Thoracic aorta (tissue), 2 donors: Measurements from ENCODE around the gene HACL1. TPM values are rescaled to one million over a fixed set of nuclear protein-coding genes. Genes with fewer than 3 reads are reported as not detected.

Experiments
- ATAC-seq: fragments of 150-250 bp; one replicate; pipeline ENCODE4 v1.8.0; 2017; ENCODE audit warnings: low read depth; ENCODE audit not compliant: insufficient number of reproducible peaks, low FRiP score
- DNase-seq: peaks from one replicate; pipeline ENCODE4 v3.0.0-alpha.2; 2020; ENCODE audit warnings: low spot score
- H3K27ac ChIP-seq, 2 donors: fragments of 200-600 bp; sonication (generic); 1 replicate in 1 of 2; 2 replicates in 1 of 2; pipeline ENCODE4 v1.5.1; 2016; ENCODE audit warnings: mild to moderate bottlenecking in 2 of 2, moderate library complexity in 2 of 2
- H3K27me3 ChIP-seq: fragments of 200-600 bp; sonication (generic); replicated peaks from 2 replicates; pipeline ENCODE4 v1.6.0; 2016; ENCODE audit warnings: mild to moderate bottlenecking; ENCODE audit not compliant: insufficient read depth
- H3K36me3 ChIP-seq: fragments of 200-600 bp; sonication (generic); one replicate; pipeline ENCODE4 v1.5.1; 2016
- H3K4me1 ChIP-seq, 2 donors: fragments of 200-600 bp; sonication (generic); 1 replicate in 1 of 2; 2 replicates in 1 of 2; pipeline versions ENCODE4 v1.5.1 to v1.6.0; 2016; ENCODE audit warnings: low read depth in 2 of 2, mild to moderate bottlenecking in 1 of 2; ENCODE audit not compliant: control insufficient read depth in 1 of 2
- H3K4me3 ChIP-seq: fragments of 200-600 bp; sonication (generic); 2 replicates; pipeline ENCODE4 v1.5.1; 2016; ENCODE audit warnings: mild to moderate bottlenecking
- H3K9me3 ChIP-seq: fragments of 200-600 bp; sonication (generic); 2 replicates; pipeline ENCODE4 v1.5.1; 2016
- total RNA-seq, 2 donors: library from RNA; depleted of rRNA; stranded (reverse); fragments of >200 nt; gene quantifications; one replicate each; pipeline versions ENCODE4 v1.1.0 to v1.2.3, GENCODE V29; 2016
- TF ChIP-seq, protein P1 (sequence below): fragments of 200-600 bp; sonication (generic); IDR thresholded peaks from one replicate; pipeline ENCODE4 v1.5.1; 2019; ENCODE audit warnings: antibody characterized with exemption

Gene HACL1
- total RNA-seq, 2 donors from 2014 or later, result 14.5 to 21.6 TPM

DNA sequence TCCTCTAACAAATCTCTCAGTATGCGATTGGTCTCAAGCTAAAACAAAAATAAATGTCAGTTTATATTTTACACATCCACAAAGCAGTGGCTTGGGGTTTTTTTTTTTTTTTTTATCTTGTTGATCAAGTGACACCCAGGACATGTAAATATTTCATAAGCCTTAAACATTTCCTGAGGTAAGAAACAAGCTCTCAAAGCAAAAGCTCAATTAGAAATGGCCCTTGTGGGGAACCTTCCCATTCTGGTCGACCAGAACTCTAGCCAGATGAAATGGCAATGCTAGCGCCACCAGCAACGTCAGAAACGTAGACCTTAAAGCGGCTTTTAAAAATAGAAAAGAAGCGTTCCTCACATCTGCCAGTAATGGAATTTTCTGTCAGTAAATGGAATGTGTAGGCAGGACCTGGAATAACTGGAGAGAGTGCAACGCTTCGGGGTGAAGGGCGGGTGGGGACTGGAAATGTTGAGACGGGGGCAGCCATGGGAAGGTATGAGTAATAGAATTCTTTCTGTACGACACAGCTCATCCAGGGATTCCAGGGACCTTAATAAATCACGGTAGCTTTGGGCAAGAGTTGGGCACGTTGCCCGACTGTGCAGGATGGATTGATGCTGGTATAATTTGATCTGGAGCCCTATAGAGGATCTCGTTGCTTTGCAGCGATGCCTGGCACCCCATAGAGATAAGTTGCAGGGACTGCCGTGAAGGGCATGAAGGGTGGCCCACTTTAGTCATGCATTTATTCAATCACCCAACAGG is 44.6 kb upstream of the HACL1 start:
- DNase-seq, result peak; percentile 50
- no peak for ATAC-seq
- Histone ChIP-seq H3K4me1 (peaks cover 13 to 33% of the 10 kb centered on the region in 2 donors), H3K36me3 (no peaks in the 10 kb centered on the region), H3K9me3 (no peaks in the 10 kb centered on the region), H3K27me3 (no peaks in the 10 kb centered on the region), H3K27ac (peak overlapping the region; percentile 59 to 74), H3K4me3 (peak overlapping the region; percentile 22)
- TF ChIP-seq, protein P1, sequence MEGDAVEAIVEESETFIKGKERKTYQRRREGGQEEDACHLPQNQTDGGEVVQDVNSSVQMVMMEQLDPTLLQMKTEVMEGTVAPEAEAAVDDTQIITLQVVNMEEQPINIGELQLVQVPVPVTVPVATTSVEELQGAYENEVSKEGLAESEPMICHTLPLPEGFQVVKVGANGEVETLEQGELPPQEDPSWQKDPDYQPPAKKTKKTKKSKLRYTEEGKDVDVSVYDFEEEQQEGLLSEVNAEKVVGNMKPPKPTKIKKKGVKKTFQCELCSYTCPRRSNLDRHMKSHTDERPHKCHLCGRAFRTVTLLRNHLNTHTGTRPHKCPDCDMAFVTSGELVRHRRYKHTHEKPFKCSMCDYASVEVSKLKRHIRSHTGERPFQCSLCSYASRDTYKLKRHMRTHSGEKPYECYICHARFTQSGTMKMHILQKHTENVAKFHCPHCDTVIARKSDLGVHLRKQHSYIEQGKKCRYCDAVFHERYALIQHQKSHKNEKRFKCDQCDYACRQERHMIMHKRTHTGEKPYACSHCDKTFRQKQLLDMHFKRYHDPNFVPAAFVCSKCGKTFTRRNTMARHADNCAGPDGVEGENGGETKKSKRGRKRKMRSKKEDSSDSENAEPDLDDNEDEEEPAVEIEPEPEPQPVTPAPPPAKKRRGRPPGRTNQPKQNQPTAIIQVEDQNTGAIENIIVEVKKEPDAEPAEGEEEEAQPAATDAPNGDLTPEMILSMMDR, result no peak

DNA sequence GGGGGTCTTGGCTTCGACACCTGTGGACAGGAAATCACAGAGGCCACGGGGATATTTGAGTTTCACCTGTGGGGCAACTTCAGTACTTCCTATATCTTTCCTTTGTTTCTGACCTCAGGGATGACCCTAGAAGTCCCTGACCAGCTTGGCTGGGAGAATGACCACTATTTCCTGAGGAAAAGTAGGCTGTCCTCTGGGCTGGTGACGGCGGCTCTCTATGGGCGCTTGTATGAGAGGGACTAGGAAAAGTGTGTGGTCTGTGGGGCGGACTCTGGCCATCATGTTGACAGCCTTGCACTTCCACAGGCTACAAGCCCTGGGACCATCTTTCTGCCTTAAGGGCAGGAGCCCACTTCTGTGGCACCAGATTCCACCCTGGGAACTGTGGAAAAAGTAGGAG is 43.9 kb upstream of the HACL1 start:
- H3K4me1 ChIP-seq, result peaks cover 13 to 33% of the 10 kb centered on the region in 2 donors
- no peaks in the 10 kb centered on the region for H3K27me3 ChIP-seq
- peak overlapping the region; percentile 59 to 74 for H3K27ac ChIP-seq
- TF ChIP-seq, protein P1, result no peak
- no peak overlapping the region for H3K4me3 ChIP-seq
- H3K36me3 ChIP-seq, result no peaks in the 10 kb centered on the region
- ATAC-seq (no peak), DNase-seq (no peak)
- H3K9me3 ChIP-seq, result no peaks in the 10 kb centered on the region

DNA sequence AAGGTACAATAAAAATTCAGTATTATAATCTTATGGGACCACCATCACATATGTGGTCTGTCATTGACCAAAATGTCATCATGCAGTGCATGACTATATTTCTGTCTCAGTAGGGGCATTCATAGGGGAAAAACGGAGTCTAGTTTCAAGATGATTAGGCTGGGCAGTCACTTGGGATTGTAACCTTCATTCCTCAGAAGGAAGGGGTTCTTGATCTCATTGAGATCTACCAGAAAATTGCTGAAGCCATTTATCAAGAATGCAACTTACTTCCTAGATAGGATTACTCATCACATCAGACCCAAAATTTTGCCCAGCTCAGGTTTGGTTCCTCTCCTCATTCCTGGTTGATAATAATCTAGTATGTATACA is 37.5 kb upstream of the HACL1 start:
- Histone ChIP-seq H3K9me3 (no peaks in the 10 kb centered on the region), H3K4me1 (peaks cover 3 to 20% of the 10 kb centered on the region in 2 donors), H3K4me3 (no peak overlapping the region), H3K27me3 (no peaks in the 10 kb centered on the region), H3K27ac (no peak overlapping the region), H3K36me3 (no peaks in the 10 kb centered on the region)
- TF ChIP-seq, protein P1, result no peak
- ATAC-seq, result no peak
- DNase-seq, result no peak

DNA sequence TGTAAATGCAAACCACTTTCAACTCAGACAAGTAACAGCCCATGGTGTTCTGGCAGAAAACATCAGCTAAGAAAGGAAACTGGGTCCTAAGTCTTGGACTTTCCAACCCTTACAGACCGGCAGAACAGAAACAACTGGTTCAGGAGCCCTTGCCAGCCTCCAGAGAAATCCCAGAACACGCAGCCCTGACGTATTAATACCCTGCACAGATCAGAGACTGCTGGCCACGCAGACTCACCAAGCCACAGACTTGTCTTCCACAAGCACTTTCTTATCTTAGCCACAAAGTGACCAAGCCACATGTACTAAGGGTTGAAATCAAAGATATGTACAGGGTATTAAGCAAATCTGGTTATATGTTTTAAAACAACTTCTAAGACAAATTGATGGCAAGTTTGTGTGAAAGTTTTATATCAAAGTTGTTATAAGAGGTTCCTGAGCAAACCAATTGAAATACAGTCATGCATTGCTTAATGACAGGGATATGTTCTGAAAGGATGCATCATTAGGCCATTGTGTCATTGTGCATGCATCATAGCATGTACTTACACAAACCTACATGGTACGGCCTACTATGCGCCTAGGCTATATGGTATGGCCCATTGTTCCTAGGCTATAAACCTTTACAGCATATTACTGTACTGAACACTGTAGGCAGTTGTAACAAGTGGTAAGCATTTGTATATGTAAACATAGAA is 37.0 kb upstream of the HACL1 start:
- Histone ChIP-seq H3K36me3 (no peaks in the 10 kb centered on the region), H3K27me3 (no peaks in the 10 kb centered on the region), H3K4me1 (peaks cover 3 to 21% of the 10 kb centered on the region in 2 donors), H3K9me3 (no peaks in the 10 kb centered on the region), H3K4me3 (no peak overlapping the region), H3K27ac (no peak overlapping the region)
- DNase-seq (no peak), ATAC-seq (no peak)
- TF ChIP-seq, protein P1, result no peak

DNA sequence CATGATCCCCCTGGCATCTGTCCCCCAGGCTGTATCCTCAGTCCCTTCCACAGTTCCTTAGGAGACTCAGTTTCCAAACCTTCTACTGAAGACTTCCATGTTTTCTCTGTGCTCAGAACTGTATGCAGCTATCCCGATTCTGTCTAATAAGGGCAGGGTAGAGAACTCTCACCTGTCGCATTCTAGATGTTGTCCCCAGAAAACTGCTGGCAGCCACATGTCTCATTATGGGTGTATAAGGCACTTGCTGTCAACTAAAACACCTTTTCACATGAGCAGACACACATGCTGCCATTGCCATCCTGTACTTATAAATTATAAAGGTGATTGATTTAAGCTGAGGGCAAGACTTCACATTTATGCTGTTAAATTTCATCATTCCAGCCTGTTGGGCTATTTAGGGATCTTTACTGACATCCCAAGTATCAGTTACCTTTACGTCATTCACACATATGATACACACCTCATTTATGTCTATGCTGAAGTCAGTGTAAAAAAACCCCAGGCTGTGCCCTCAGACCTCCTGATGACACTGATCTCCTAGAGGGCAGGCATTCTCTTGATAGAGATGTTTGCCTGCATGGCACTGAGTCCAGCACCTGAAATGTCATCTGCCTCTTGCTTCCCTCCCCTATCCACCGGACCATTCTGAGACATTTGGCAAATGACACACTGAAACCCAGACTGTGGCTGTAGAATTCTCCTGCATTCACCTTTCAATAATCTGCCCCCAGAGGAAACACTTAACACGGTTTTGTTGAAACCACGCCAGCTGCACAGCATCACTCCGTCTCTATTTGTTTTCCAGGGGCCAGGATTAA is 36.0 kb upstream of the HACL1 start:
- H3K27me3 ChIP-seq, result no peaks in the 10 kb centered on the region
- no peak overlapping the region for H3K27ac ChIP-seq
- DNase-seq (no peak), ATAC-seq (no peak)
- peaks cover 3 to 21% of the 10 kb centered on the region in 2 donors for H3K4me1 ChIP-seq
- TF ChIP-seq, protein P1, result no peak
- no peak overlapping the region for H3K4me3 ChIP-seq
- no peaks in the 10 kb centered on the region for H3K36me3 ChIP-seq
- no peaks in the 10 kb centered on the region for H3K9me3 ChIP-seq
